Astrocyte of the cerebellum (primary cell): Measurements from ENCODE around the gene ZNF664.
"Not testable (repeated sequence)": the region's sequence is repeated elsewhere in the genome, so short reads cannot be mapped to it uniquely, and the experiment has no call there.

Source experiments
- DNase-seq: peaks from one replicate; pipeline ENCODE4 v3.0.0-alpha.2; 2011; ENCODE audit warnings: low read depth
- H3K4me3 ChIP-seq: 2 replicates; pipeline ENCODE4 v1.5.1; 2011; ENCODE audit warnings: mild to moderate bottlenecking, low read depth, low read length, moderate library complexity
- CTCF ChIP-seq: IDR thresholded peaks from 2 replicates; pipeline ENCODE4 v1.5.1; 2012; ENCODE audit warnings: low read length, low read depth, moderate library complexity, mild to moderate bottlenecking; ENCODE audit errors: missing control alignments
- in situ Hi-C: cut with HindIII; loops from 2 replicates; pipeline ENCODE4 v1.10.0; 2017; ENCODE audit warnings: low sequenced_read_pairs

The ZNF664 gene

GRCh38 chr12:123945287-123946151 lies 27.5 kb upstream of the ZNF664 start:
- in situ Hi-C loops: no loop called here
- TF ChIP-seq CTCF: no peak
- no peak overlapping the region for H3K4me3 ChIP-seq
- DNase-seq: no peak

- in situ Hi-C loops: no loop called here
Measured at GRCh38 chr12:123946152-123946515, 26.9 kb upstream of the ZNF664 start.

DNA sequence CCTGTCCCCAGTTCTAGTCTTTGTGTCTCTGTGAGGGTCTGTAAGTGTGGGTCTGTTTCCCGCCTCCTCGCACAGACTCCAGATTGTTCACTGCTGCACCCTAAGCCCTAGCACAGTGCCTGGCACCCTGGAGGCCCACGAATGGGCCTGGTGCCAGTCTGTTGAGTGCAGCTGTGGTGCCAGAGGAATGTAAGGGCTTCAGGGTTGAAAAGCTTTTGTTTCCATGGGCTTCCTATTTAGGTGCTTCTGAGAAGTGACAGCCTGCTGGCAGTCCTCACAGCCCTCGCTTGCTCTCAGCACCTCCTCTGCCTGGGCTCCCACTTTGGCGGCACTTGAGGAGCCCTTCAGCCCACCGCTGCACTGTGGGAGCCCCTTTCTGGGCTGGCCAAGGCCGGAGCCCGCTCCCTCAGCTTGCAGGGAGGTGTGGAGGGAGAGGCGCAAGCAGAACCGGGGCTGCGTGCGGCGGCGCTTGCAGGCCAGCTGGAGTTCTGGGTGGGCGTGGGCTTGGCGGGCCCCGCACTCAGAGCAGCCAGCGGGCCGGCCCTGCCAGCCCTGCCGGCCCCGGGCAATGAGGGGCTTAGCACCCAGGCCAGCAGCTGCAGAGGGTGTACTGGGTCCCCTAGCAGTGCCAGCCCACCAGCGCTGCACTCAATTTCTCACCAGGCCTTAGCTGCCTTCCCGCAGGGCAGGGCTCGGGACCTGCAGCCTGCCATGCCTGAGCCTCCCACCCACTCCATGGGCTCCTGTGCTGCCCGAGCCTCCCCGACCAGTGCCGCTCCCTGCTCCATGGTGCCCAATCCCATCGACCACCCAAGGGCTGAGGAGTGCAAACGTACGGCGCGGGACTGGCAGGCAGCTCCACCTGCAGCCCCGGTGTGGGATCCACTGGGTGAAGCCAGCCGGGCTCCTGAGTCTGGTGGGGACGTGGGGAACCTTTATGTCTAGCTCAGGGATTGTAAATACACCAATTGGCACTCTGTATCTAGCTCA lies 26.2 kb upstream of the ZNF664 start:
- H3K4me3 ChIP-seq, in situ Hi-C loops, DNase-seq: not testable (repeated sequence)

More at GRCh38 chr12:123946152-123946515, 26.9 kb upstream of the ZNF664 start:
- no peak for DNase-seq
- no peak overlapping the region for H3K4me3 ChIP-seq
- TF ChIP-seq CTCF: no peak

GRCh38 chr12:123947531-123947930 lies 25.5 kb upstream of the ZNF664 start:
- DNase-seq, in situ Hi-C loops, H3K4me3 ChIP-seq: not testable (repeated sequence)

- no peak overlapping the region for H3K4me3 ChIP-seq
- TF ChIP-seq CTCF: no peak
- in situ Hi-C loops: no loop called here
- DNase-seq: no peak
Measured at GRCh38 chr12:123948401-123948795, 24.6 kb upstream of the ZNF664 start.

DNA sequence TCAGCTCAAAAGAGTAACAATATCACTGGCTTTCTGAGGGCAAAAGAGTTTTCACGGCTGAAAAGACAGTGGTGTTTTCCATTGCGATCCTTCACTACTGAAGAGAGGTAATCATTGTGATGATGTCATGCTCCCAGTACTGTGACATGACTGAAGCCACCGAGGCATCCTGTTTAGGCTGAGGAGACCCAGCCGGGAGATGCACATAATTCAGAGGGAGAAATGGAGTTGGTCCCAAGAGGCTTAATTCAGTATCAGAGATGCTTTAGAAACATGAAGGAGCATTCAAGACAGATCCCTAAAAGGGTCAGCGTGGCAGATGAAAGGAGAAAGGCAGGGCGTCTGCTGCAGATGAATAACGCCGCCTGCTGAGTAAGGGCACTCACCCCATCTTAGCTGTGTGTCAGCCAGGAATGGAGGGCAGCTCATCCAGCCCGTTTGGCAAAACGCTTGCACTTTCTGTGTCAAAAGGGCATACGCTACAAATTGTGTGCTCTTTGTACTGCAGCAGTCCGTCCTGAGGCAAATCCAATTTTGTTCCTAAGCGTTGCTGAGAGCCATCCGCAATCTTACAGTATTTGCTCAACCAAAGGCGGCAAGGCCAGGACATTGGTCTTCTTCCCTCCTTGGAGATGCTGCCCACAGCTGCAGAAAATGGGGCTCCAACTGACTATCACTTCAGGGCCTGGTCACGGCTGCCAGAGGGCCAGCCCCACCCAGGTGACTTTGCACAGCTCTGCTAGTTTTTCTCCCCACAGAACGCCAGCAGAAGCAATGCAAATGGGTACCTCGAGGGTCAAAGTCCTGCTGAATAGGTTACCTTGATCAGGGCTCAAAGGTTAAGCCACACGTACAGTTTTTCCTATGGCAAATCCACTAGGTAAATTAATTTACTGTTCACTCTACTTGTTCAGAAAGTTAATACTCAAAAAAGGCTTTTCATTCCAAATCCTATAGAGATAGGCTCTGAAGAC lies 23.9 kb upstream of the ZNF664 start:
- no peak for TF ChIP-seq CTCF
- no peak overlapping the region for H3K4me3 ChIP-seq
- in situ Hi-C loops: no loop called here
- DNase-seq: no peak

GRCh38 chr12:123949770-123950165 lies 23.2 kb upstream of the ZNF664 start:
- no peak for TF ChIP-seq CTCF
- DNase-seq: no peak
- in situ Hi-C loops: no loop called here
- no peak overlapping the region for H3K4me3 ChIP-seq
